ENCODE data around the gene CDKN2C. TPM values are rescaled to one million over a fixed set of nuclear protein-coding genes. Genes with fewer than 3 reads are reported as not detected.
"Not testable (repeated sequence)": the region's sequence is repeated elsewhere in the genome, so short reads cannot be mapped to it uniquely, and the experiment has no call there.

The CDKN2C gene
- total RNA-seq, 1 experiment from 2014 or later = 3.5 TPM

DNA sequence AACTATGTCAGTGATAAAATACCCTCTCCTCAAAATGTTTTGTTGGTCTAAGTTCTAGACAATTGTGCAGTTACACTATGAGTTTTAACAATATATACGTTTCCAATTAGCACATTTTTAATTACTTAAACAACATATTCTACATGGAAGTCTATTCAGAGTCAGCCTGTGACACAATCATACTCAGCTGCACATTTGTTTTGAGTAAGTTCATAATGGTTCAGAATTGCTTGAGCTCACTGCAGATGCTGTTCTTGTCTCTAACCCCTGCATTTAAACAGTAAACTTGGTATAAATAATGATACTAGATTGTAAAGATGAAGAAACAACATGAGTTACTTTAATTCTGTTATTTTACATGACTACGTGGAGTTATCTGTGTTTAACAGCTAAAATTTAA lies 30.6 kb downstream of the CDKN2C start:
- Mint-ChIP-seq H3K4me3 (ENCODE audit: unreplicated experiment) (no peak overlapping the region), H3K36me3 (ENCODE audit: insufficient read depth, unreplicated experiment) (no peaks in the 10 kb centered on the region), H3K4me1 (ENCODE audit: low read depth, unreplicated experiment) (no peaks in the 10 kb centered on the region), H3K27me3 (ENCODE audit: insufficient read depth, unreplicated experiment) (peaks cover 4% of the 10 kb centered on the region), H3K27ac (ENCODE audit: unreplicated experiment) (no peak overlapping the region), H3K9me3 (ENCODE audit: unreplicated experiment) (no peaks in the 10 kb centered on the region)
- BruUV-seq (replicated peaks) = no TSS peak
- no peak overlapping the region for H3K4me3 ChIP-seq (ENCODE audit: low read depth, low read length)
- intact Hi-C loops (cut with micrococcal nuclease; ENCODE audit: unreplicated experiment) = no loop called here
- no peaks in the 10 kb centered on the region for H3K9me3 ChIP-seq
- CTCF ChIA-PET = no interaction called here
- H3K27me3 ChIP-seq (replicated peaks; ENCODE audit: control insufficient read depth, insufficient read depth, low read length) = no peaks in the 10 kb centered on the region
- no peak for DNase-seq
- no peaks in the 10 kb centered on the region for H3K4me1 ChIP-seq
- no peaks in the 10 kb centered on the region for H3K36me3 ChIP-seq (ENCODE audit: control insufficient read depth, insufficient read depth, low read length)
- TF ChIP-seq, protein P1, sequence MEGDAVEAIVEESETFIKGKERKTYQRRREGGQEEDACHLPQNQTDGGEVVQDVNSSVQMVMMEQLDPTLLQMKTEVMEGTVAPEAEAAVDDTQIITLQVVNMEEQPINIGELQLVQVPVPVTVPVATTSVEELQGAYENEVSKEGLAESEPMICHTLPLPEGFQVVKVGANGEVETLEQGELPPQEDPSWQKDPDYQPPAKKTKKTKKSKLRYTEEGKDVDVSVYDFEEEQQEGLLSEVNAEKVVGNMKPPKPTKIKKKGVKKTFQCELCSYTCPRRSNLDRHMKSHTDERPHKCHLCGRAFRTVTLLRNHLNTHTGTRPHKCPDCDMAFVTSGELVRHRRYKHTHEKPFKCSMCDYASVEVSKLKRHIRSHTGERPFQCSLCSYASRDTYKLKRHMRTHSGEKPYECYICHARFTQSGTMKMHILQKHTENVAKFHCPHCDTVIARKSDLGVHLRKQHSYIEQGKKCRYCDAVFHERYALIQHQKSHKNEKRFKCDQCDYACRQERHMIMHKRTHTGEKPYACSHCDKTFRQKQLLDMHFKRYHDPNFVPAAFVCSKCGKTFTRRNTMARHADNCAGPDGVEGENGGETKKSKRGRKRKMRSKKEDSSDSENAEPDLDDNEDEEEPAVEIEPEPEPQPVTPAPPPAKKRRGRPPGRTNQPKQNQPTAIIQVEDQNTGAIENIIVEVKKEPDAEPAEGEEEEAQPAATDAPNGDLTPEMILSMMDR (IDR thresholded peaks at IDR 0.05; ENCODE audit: insufficient read depth in 1 of 2, low read depth in 1 of 2, low read length in 1 of 2, severe bottlenecking in 1 of 2, unreplicated experiment in 1 of 2) = no peak
- POLR2A ChIA-PET = no interaction called here

DNA sequence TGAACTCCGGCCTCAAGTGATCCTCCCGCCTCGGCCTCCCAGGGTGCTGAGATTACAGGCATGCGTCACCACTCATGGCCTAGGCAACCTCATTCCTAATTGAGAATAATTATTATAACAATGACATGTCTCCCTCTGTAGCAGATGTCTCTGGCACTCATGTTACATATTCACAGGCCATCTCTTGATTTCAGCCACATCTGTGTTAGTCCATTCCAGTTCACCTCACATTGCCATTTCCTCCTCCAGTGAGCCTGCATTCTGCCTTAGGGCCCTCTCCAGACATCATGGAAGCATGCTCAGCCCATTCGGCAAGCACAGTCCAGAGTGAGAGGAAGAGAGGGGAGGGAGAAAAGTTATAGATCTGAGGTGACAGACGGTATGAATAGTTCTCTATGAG lies 32.5 kb downstream of the CDKN2C start:
- Mint-ChIP-seq H3K27ac (ENCODE audit: unreplicated experiment) (no peak overlapping the region), H3K9me3 (ENCODE audit: unreplicated experiment) (no peaks in the 10 kb centered on the region), H3K4me1 (ENCODE audit: low read depth, unreplicated experiment) (no peaks in the 10 kb centered on the region), H3K4me3 (ENCODE audit: unreplicated experiment) (no peak overlapping the region), H3K36me3 (ENCODE audit: insufficient read depth, unreplicated experiment) (no peaks in the 10 kb centered on the region), H3K27me3 (ENCODE audit: insufficient read depth, unreplicated experiment) (peaks cover 10% of the 10 kb centered on the region)
- CTCF ChIA-PET = no interaction called here
- no peak overlapping the region for H3K4me3 ChIP-seq (ENCODE audit: low read depth, low read length)
- no peaks in the 10 kb centered on the region for H3K4me1 ChIP-seq
- no peaks in the 10 kb centered on the region for H3K27me3 ChIP-seq (replicated peaks; ENCODE audit: control insufficient read depth, insufficient read depth, low read length)
- POLR2A ChIA-PET = no interaction called here
- no TSS peak for BruUV-seq (replicated peaks)
- TF ChIP-seq, protein P1 (IDR thresholded peaks at IDR 0.05; ENCODE audit: insufficient read depth in 1 of 2, low read depth in 1 of 2, low read length in 1 of 2, severe bottlenecking in 1 of 2, unreplicated experiment in 1 of 2) = no peak
- H3K36me3 ChIP-seq (ENCODE audit: control insufficient read depth, insufficient read depth, low read length) = no peaks in the 10 kb centered on the region
- intact Hi-C loops (cut with micrococcal nuclease; ENCODE audit: unreplicated experiment) = no loop called here
- DNase-seq = no peak
- H3K9me3 ChIP-seq = no peaks in the 10 kb centered on the region

DNA sequence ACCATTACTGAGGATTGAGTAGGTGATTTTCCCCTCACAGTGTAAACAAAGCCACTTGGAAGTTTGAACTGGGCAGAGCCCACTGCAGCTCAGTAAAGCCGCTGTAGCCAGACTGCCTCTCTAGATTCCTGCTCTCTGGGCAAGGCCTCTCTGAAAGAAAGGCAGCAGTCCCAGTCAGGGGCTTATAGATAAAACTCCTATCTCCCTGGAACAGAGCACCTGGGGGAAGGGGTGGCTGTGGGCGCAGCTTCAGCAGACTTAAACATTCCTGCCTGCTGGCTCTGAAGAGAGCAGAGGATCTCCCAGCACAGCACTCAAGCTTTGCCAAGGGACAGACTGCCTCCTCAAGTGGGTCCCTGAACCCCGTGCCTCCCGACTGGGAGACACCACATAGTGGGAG lies 35.5 kb downstream of the CDKN2C start:
- H3K4me3 Mint-ChIP-seq (ENCODE audit: unreplicated experiment); H3K4me1 Mint-ChIP-seq (ENCODE audit: low read depth, unreplicated experiment); H3K4me1 ChIP-seq; H3K9me3 Mint-ChIP-seq (ENCODE audit: unreplicated experiment); H3K4me3 ChIP-seq (ENCODE audit: low read depth, low read length); POLR2A ChIA-PET; intact Hi-C loops (cut with micrococcal nuclease; ENCODE audit: unreplicated experiment); H3K27ac Mint-ChIP-seq (ENCODE audit: unreplicated experiment); BruUV-seq (replicated peaks); CTCF ChIA-PET; H3K27me3 ChIP-seq (replicated peaks; ENCODE audit: control insufficient read depth, insufficient read depth, low read length); H3K9me3 ChIP-seq; H3K36me3 ChIP-seq (ENCODE audit: control insufficient read depth, insufficient read depth, low read length); H3K36me3 Mint-ChIP-seq (ENCODE audit: insufficient read depth, unreplicated experiment); DNase-seq: not testable (repeated sequence)
- H3K27me3 Mint-ChIP-seq (ENCODE audit: insufficient read depth, unreplicated experiment) = peaks cover 15% of the 10 kb centered on the region

DNA sequence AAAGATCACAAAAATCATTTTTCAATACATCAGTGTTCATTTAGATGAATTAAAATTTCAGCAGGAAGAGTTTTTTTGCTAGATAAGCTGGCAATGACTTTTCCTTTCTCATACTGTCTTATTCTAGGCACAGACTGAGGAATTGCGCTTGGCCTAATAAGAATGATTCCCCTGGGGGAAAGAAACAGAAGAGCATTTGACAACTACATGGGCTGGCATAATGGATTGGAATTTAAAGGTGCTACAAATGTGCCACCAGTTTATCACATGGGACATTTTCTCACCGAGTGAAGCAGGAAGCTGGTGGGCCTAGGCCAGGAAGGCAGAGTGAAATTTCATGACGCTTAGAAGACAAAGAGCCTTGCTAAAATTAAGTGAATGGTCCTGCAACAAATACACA lies 39.3 kb downstream of the CDKN2C start:
- CTCF ChIA-PET = no interaction called here
- peaks cover 15% of the 10 kb centered on the region for H3K27me3 Mint-ChIP-seq (ENCODE audit: insufficient read depth, unreplicated experiment)
- Histone ChIP-seq H3K4me1 (no peaks in the 10 kb centered on the region), H3K9me3 (no peaks in the 10 kb centered on the region), H3K4me3 (ENCODE audit: low read depth, low read length) (no peak overlapping the region), H3K36me3 (ENCODE audit: control insufficient read depth, insufficient read depth, low read length) (no peaks in the 10 kb centered on the region), H3K27me3 (replicated peaks; ENCODE audit: control insufficient read depth, insufficient read depth, low read length) (no peaks in the 10 kb centered on the region)
- H3K4me3 Mint-ChIP-seq (ENCODE audit: unreplicated experiment) = no peak overlapping the region
- TF ChIP-seq, protein P1 (IDR thresholded peaks at IDR 0.05; ENCODE audit: insufficient read depth in 1 of 2, low read depth in 1 of 2, low read length in 1 of 2, severe bottlenecking in 1 of 2, unreplicated experiment in 1 of 2) = no peak
- POLR2A ChIA-PET = no interaction called here
- no peaks in the 10 kb centered on the region for H3K36me3 Mint-ChIP-seq (ENCODE audit: insufficient read depth, unreplicated experiment)
- no peaks in the 10 kb centered on the region for H3K4me1 Mint-ChIP-seq (ENCODE audit: low read depth, unreplicated experiment)
- H3K9me3 Mint-ChIP-seq (ENCODE audit: unreplicated experiment) = peaks cover 8% of the 10 kb centered on the region
- intact Hi-C loops (cut with micrococcal nuclease; ENCODE audit: unreplicated experiment) = no loop called here
- no peak overlapping the region for H3K27ac Mint-ChIP-seq (ENCODE audit: unreplicated experiment)
- no peak for DNase-seq
- no TSS peak for BruUV-seq (replicated peaks)
